Cardiac muscle cell (in vitro differentiated cells and primary cell): ENCODE measurements around the gene TP53TG5. TPM values are rescaled to one million over a fixed set of nuclear protein-coding genes. Genes with fewer than 3 reads are reported as not detected.
A peak's percentile ranks its signal among the peaks of the same experiment; 100 is the strongest.

Experiments used
- DNase-seq, 2 donors: peaks; one replicate each; pipeline versions ENCODE4 v3.0.0 to v3.0.0-alpha.2; 2010 to 2017; ENCODE audit warnings: low read depth in 1 of 2, low spot score in 1 of 2
- H3K27ac ChIP-seq: fragments of 200-600 bp; sonication (generic); 2 replicates; pipeline ENCODE4 v1.5.1; 2016
- H3K27me3 ChIP-seq: fragments of 200-600 bp; sonication (generic); 2 replicates; pipeline ENCODE4 v1.6.0; 2016; ENCODE audit warnings: control low read depth
- H3K36me3 ChIP-seq: fragments of 200-600 bp; sonication (generic); 2 replicates; pipeline ENCODE4 v1.5.1; 2016; ENCODE audit warnings: control low read depth
- H3K4me1 ChIP-seq: fragments of 200-600 bp; sonication (generic); 2 replicates; pipeline ENCODE4 v1.8.1; 2017; ENCODE audit warnings: low read depth, mild to moderate bottlenecking, mixed run types
- H3K4me3 ChIP-seq: fragments of 200-600 bp; sonication (generic); 2 replicates; pipeline ENCODE4 v1.5.1; 2016; ENCODE audit warnings: mild to moderate bottlenecking
- H3K9me3 ChIP-seq: fragments of 200-600 bp; sonication (generic); 2 replicates; pipeline ENCODE4 v1.5.1; 2017; ENCODE audit warnings: low read depth, mild to moderate bottlenecking, control low read depth
- polyA plus RNA-seq: library from polyadenylated mRNA; unstranded; fragments of >200 nt; fragmentation: Nextera tagmentation; extraction: Ambion mirVana; gene quantifications from 2 replicates; pipeline ENCODE4 v1.2.1, GENCODE V29; 2016
- total RNA-seq: library from RNA; depleted of rRNA; stranded (reverse); fragments of >200 nt; gene quantifications from 2 replicates; pipeline ENCODE4 v1.2.3, GENCODE V29; 2016
- TF ChIP-seq, protein P1 (sequence below): IDR thresholded peaks from 2 replicates; pipeline ENCODE4 v1.5.1; 2012; ENCODE audit warnings: low read depth, mild to moderate bottlenecking, low read length

TP53TG5 gene
- total and polyA plus RNA-seq, 2 experiments from 2014 or later = 0.39 to 3.5 TPM

DNA sequence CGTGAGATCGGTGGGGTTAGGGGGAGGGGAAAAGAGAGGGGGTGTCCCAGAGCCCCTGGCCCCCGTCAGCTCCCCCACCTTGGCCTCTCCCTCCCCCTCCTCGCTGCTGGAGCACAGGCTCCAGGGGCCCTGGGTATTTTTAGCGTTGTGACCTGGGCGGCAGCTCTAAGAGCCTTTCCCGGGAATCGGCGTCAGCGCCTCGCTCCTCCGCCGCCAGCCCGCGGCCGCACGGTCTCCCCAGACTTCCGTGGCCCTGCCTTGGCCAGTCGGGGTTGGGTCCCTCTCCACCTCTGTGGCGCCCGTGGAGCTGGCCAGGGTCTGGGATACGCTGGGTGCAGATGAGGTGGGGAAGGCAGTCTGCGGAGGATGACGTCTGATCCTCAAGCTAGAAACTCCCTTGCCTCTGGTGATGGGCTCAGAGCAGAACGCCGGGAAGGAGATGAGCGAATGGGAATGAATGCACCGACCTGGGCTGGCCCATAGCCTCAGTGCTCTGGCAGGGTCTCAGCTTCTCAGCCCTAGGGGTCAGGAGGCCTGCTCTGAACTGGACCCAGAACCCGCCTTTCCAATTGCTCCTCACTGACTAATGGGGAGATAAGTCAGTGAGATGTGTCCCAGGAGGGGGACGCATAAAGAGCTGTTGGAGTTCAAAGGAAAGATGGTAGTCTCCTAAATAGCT lies 29.1 kb upstream of the TP53TG5 start:
- Histone ChIP-seq H3K4me3 (peak overlapping the region; percentile 64), H3K27ac (peak overlapping the region; percentile 88), H3K36me3 (peaks cover 20% of the 10 kb centered on the region), H3K4me1 (peaks cover 9% of the 10 kb centered on the region), H3K27me3 (peaks cover 20% of the 10 kb centered on the region), H3K9me3 (no peaks in the 10 kb centered on the region)
- peak in 1 of 2 donors; percentile 82 for DNase-seq
- TF ChIP-seq, protein P1, sequence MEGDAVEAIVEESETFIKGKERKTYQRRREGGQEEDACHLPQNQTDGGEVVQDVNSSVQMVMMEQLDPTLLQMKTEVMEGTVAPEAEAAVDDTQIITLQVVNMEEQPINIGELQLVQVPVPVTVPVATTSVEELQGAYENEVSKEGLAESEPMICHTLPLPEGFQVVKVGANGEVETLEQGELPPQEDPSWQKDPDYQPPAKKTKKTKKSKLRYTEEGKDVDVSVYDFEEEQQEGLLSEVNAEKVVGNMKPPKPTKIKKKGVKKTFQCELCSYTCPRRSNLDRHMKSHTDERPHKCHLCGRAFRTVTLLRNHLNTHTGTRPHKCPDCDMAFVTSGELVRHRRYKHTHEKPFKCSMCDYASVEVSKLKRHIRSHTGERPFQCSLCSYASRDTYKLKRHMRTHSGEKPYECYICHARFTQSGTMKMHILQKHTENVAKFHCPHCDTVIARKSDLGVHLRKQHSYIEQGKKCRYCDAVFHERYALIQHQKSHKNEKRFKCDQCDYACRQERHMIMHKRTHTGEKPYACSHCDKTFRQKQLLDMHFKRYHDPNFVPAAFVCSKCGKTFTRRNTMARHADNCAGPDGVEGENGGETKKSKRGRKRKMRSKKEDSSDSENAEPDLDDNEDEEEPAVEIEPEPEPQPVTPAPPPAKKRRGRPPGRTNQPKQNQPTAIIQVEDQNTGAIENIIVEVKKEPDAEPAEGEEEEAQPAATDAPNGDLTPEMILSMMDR = no peak

DNA sequence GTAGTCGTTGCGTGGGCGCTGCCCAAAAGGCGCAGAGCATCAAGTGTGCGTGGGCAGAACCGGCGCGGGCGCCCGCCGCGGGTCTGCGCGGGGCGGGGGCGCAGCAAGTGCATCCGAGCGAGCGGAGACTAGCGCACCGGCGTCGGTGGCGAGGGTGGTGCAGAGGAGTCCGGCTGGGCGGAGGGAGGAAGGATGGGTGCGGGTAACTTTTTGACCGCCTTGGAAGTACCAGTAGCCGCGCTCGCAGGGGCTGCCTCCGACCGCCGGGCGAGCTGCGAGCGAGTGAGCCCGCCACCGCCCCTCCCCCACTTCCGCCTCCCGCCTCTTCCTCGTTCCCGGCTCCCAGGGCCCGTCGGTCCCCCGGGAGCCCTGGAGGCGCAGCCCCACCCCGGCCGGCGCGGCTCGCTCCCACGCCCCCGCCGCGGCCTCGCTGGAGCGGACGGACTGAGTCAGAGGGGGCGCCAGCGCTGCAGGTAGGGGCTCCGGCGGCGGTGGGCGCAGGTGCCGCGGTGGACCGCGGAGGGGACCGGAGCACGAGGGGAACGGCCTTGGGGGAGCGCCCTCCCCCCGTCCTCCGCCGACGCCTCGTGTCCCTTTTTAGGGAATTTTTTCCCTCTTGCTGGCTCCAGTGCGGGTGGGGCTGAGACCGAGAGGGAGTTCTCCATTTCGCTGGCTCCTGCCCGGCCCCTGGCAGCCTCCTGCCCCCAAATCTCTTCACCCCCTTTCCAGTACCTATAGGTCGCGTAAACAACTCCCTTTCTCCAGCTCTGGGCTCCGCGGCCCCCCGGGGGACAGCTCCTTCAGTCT lies 28.3 kb upstream of the TP53TG5 start:
- H3K9me3 ChIP-seq = no peaks in the 10 kb centered on the region
- peak overlapping the region; percentile 64 for H3K4me3 ChIP-seq
- DNase-seq = peak; percentile 44 to 72
- H3K4me1 ChIP-seq = peaks cover 9% of the 10 kb centered on the region
- peaks cover 20% of the 10 kb centered on the region for H3K36me3 ChIP-seq
- peaks cover 20% of the 10 kb centered on the region for H3K27me3 ChIP-seq
- TF ChIP-seq, protein P1 = no peak
- peak overlapping the region; percentile 88 for H3K27ac ChIP-seq

DNA sequence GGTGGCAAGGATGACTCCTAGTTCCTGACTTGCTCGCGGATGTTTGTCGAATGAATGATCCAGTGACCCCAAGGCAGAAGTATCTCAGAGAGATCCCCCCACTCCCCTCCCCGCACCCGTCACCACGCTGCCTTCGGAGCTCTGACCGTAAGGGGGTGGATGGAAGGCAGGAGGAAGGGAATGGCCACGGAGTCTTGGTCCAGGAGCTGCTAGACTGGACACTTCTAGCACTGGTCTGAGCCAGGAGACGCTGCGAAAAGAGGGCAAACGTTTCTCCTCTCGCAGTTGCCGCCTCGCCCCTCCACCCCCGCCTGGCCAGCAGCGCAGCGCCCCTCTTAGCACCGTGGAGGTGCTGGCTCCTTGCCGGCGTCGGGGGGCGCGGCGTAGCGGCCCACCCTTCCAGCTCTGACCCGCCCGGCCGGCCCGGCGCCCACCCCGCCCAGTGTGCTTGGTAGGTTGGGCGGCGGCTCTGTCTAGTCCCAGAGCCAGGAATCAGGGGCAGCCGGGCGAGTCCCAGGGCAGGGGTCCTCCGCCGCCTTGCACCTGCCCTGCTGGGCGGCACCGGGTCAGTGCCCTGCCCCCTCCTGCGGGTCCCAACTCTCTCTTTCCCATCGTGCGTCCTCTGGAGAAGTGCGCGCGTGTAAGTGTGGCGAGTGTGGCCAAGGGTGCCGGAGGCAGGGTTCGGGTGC lies 27.6 kb upstream of the TP53TG5 start:
- Histone ChIP-seq H3K4me3 (peak overlapping the region; percentile 64), H3K4me1 (peaks cover 9% of the 10 kb centered on the region), H3K27me3 (peaks cover 20% of the 10 kb centered on the region), H3K9me3 (no peaks in the 10 kb centered on the region), H3K36me3 (peaks cover 19% of the 10 kb centered on the region), H3K27ac (no peak overlapping the region)
- TF ChIP-seq, protein P1 = no peak
- DNase-seq = peak in 1 of 2 donors; percentile 37

DNA sequence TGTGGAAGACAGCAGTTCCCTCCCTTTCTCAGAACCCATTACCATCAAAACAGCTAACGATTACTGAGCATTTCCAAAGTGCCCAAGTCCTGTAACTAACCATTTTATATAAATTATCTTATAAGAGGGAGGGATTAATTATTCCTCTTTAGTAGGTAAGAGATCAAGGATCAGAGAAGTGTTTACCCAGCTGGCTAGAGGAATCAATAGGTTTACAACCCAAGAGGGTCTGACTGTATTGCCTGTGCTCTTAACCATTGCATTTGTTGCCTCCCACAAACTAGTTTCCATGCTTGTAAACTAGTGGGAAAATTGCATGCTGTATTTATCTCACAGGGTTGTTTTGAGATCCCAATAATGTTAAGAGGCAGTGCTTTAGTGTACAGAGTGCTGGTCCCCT lies 26.3 kb upstream of the TP53TG5 start:
- TF ChIP-seq, protein P1 = no peak
- DNase-seq = no peak
- Histone ChIP-seq H3K4me1 (peaks cover 9% of the 10 kb centered on the region), H3K36me3 (peaks cover 6% of the 10 kb centered on the region), H3K27me3 (peaks cover 20% of the 10 kb centered on the region), H3K4me3 (no peak overlapping the region), H3K9me3 (no peaks in the 10 kb centered on the region), H3K27ac (no peak overlapping the region)

DNA sequence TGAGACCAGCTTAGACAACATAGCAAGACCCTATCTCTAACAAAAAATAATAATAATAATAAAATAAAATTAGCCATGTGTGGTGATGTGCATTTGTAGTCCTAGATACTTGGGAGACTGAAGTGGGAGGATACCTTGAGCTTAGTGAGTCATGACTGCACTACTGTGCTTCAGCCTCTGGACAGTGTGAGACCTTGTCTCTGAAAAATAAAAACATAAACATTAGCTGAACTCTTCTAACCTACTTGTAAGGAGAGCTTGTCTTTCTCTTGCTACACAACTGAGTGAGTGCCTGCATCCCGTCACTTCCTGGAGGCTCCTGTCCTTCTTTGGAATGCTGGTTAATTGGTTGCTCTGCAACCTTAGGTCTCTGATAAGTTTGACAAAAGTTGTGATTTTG lies 24.8 kb upstream of the TP53TG5 start:
- Histone ChIP-seq H3K27ac (no peak overlapping the region), H3K4me3 (no peak overlapping the region), H3K36me3 (no peaks in the 10 kb centered on the region), H3K4me1 (peaks cover 5% of the 10 kb centered on the region), H3K27me3 (peaks cover 20% of the 10 kb centered on the region), H3K9me3 (no peaks in the 10 kb centered on the region)
- no peak for DNase-seq
- TF ChIP-seq, protein P1 = no peak
